GM23248 (cell line): Measurements from ENCODE around the gene KANSL2.

Source experiments
- EZH2 ChIP-seq: fragments of 200-600 bp; sonication (generic); IDR thresholded peaks from 2 replicates; pipeline ENCODE4 v1.6.1; 2018; ENCODE audit warnings: antibody characterized with exemption, mild to moderate bottlenecking; ENCODE audit not compliant: insufficient read depth, poor library complexity, severe bottlenecking
- EZH2phosphoT487 ChIP-seq: fragments of 200-600 bp; sonication (generic); IDR thresholded peaks from 2 replicates; pipeline ENCODE4 v1.6.1; 2018; ENCODE audit warnings: antibody characterized with exemption, moderate library complexity, mild to moderate bottlenecking, low read depth; ENCODE audit not compliant: insufficient read depth

DNA sequence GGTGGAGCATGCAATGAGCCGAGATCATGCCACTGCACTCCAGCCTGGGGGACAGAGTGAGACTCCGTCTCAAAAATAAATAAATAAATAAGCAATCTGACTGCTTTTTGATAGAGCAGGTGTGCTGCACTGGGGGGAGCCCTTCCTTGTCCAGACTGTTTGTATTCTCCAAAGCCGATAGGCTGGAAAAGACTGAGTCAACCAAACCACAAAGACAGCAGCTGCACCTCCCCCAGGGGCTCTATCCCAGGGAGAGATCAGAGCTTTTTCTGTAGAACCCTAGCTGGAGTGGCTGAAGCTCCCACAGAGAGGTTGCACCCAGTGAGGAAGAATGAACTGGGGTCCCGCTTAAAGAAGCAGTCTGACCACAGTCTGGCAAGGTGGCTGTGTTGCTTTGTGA is 66.4 kb downstream of the KANSL2 start:
- TF ChIP-seq EZH2 (no peak), EZH2phosphoT487 (no peak)
